SK-N-SH treated with all-trans-retinoic acid at 6 μM for 48 hours (cell line): Measurements from ENCODE around the gene LYPD6B.

Source experiments
- ATAC-seq: fragments of 200-7000 bp; cut with Tn5 transposase; 3 replicates; pipeline ENCODE4 v1.9.1; 2020; ENCODE audit warnings: mild to moderate bottlenecking, moderate library complexity
- ARNTL ChIP-seq: fragments of 450-650 bp; formaldehyde crosslinking; IDR thresholded peaks from 2 replicates; pipeline ENCODE4 v1.5.0; 2020; ENCODE audit warnings: low read depth, mild to moderate bottlenecking, moderate library complexity, borderline replicate concordance
- BACH2 ChIP-seq: fragments of 250-450 bp; sonication (Bioruptor Pico); IDR thresholded peaks from 2 replicates; pipeline ENCODE4 v1.9.0; 2021; ENCODE audit warnings: mild to moderate bottlenecking, borderline replicate concordance
- ESRRG ChIP-seq: fragments of 250-450 bp; sonication (Bioruptor Pico); IDR thresholded peaks from 2 replicates; pipeline ENCODE4 v1.6.1; 2021; ENCODE audit warnings: mild to moderate bottlenecking
- GLIS3 ChIP-seq: fragments of 250-450 bp; sonication (Bioruptor Pico); IDR thresholded peaks from 2 replicates; pipeline ENCODE4 v1.5.0; 2020; ENCODE audit warnings: mild to moderate bottlenecking, moderate library complexity
- ISL1 ChIP-seq: fragments of 250-450 bp; sonication (Bioruptor Pico); IDR thresholded peaks from 2 replicates; pipeline ENCODE4 v2.1.2; 2022; ENCODE audit warnings: mild to moderate bottlenecking, moderate library complexity
- OSR1 ChIP-seq: fragments of 250-450 bp; sonication (Bioruptor Pico); IDR thresholded peaks from 2 replicates; pipeline ENCODE4 v1.8.0; 2022; ENCODE audit warnings: moderate library complexity, mild to moderate bottlenecking, inconsistent platforms
- PATZ1 ChIP-seq: fragments of 250-450 bp; sonication (Bioruptor Pico); IDR thresholded peaks from 2 replicates; pipeline ENCODE4 v1.8.0; 2020; ENCODE audit warnings: mild to moderate bottlenecking, moderate library complexity, borderline replicate concordance
- PPARA ChIP-seq: fragments of 250-450 bp; sonication (Bioruptor Pico); IDR thresholded peaks from 2 replicates; pipeline ENCODE4 v1.5.0; 2020; ENCODE audit warnings: mild to moderate bottlenecking, borderline replicate concordance
- RARB ChIP-seq: fragments of 250-450 bp; sonication (Bioruptor Pico); IDR thresholded peaks from 2 replicates; pipeline ENCODE4 v1.8.0; 2021; ENCODE audit warnings: mild to moderate bottlenecking, moderate library complexity
- SNAI2 ChIP-seq: fragments of 250-450 bp; sonication (Bioruptor Pico); IDR thresholded peaks from 2 replicates; pipeline ENCODE4 v1.5.0; 2020; ENCODE audit warnings: mild to moderate bottlenecking, moderate library complexity
- TCF4 ChIP-seq: fragments of 250-450 bp; sonication (Bioruptor Pico); IDR thresholded peaks from 2 replicates; pipeline ENCODE4 v1.8.0; 2021; ENCODE audit warnings: mild to moderate bottlenecking, moderate library complexity, borderline replicate concordance
- TOX ChIP-seq: fragments of 250-450 bp; sonication (Bioruptor Pico); IDR thresholded peaks from 2 replicates; pipeline ENCODE4 v1.8.0; 2021; ENCODE audit warnings: mild to moderate bottlenecking, moderate library complexity, borderline replicate concordance
- TSHZ2 ChIP-seq: fragments of 250-450 bp; sonication (Bioruptor Pico); IDR thresholded peaks from 2 replicates; pipeline ENCODE4 v1.5.0; 2020; ENCODE audit warnings: mild to moderate bottlenecking, moderate library complexity
- ZC3H10 ChIP-seq: fragments of 250-450 bp; sonication (Bioruptor Pico); IDR thresholded peaks from 2 replicates; pipeline ENCODE4 v1.5.1; 2021; ENCODE audit warnings: mild to moderate bottlenecking, moderate library complexity
- ZFP3 ChIP-seq: fragments of 250-450 bp; sonication (Bioruptor Pico); IDR thresholded peaks from 2 replicates; pipeline ENCODE4 v1.5.0; 2020; ENCODE audit warnings: mild to moderate bottlenecking, moderate library complexity
- ZFP30 ChIP-seq: fragments of 450-650 bp; formaldehyde crosslinking; IDR thresholded peaks from 2 replicates; pipeline ENCODE4 v1.5.0; 2022; ENCODE audit warnings: mild to moderate bottlenecking, moderate library complexity
- ZNF565 ChIP-seq: fragments of 450-650 bp; formaldehyde crosslinking; conservative IDR thresholded peaks from 2 replicates; pipeline ENCODE4 v1.5.0; 2020; ENCODE audit warnings: low read depth, mild to moderate bottlenecking, moderate library complexity
- ZNF70 ChIP-seq: fragments of 450-650 bp; formaldehyde crosslinking; IDR thresholded peaks from 2 replicates; pipeline ENCODE4 v1.5.0; 2020; ENCODE audit warnings: mild to moderate bottlenecking, moderate library complexity
- ZNF8 ChIP-seq: fragments of 450-650 bp; formaldehyde crosslinking; IDR thresholded peaks from 2 replicates; pipeline ENCODE4 v1.5.0; 2020; ENCODE audit warnings: mild to moderate bottlenecking, moderate library complexity
- TF ChIP-seq, protein P1 (sequence below): fragments of 250-450 bp; sonication (Bioruptor Pico); IDR thresholded peaks from 2 replicates; pipeline ENCODE4 v1.8.0; 2021; ENCODE audit warnings: low read depth, mild to moderate bottlenecking, moderate library complexity, borderline replicate concordance
- TF ChIP-seq, protein P2 (sequence below): fragments of 250-450 bp; sonication (Bioruptor Pico); IDR thresholded peaks from 2 replicates; pipeline ENCODE4 v1.5.1; 2020; ENCODE audit warnings: low read depth, mild to moderate bottlenecking, moderate library complexity
- TF ChIP-seq, protein P3 (sequence below): fragments of 250-450 bp; sonication (Bioruptor Pico); IDR thresholded peaks from 2 replicates; pipeline ENCODE4 v1.5.1; 2021; ENCODE audit warnings: mild to moderate bottlenecking, moderate library complexity

The LYPD6B gene

DNA sequence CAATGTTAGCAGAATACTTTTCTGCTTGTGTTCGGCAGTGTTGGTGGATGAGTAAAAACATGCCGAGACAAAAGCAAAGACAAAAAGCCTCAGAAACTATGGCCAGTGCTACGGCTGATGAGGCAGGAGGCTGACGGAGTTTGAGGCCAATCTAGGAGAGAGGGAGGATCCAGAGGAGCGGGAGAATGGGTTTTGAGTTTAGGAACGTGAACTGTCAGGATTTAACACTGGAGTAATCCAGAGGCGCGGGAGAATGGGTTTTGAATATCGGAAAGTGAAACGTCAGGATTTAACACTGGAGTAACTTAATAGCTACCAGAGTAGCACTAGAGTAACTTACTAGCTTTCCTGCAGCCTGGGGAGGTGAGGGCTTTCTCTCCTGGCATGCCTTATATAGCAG lies 37.4 kb downstream of the LYPD6B start:
- TF ChIP-seq RARB (CRISPR knock-in tag) (no peak), OSR1 (no peak), TOX (no peak), PPARA (CRISPR knock-in tag) (no peak), ZC3H10 (no peak)
- ATAC-seq, result peak; percentile 38; the same call in 2 of the 3 replicates

DNA sequence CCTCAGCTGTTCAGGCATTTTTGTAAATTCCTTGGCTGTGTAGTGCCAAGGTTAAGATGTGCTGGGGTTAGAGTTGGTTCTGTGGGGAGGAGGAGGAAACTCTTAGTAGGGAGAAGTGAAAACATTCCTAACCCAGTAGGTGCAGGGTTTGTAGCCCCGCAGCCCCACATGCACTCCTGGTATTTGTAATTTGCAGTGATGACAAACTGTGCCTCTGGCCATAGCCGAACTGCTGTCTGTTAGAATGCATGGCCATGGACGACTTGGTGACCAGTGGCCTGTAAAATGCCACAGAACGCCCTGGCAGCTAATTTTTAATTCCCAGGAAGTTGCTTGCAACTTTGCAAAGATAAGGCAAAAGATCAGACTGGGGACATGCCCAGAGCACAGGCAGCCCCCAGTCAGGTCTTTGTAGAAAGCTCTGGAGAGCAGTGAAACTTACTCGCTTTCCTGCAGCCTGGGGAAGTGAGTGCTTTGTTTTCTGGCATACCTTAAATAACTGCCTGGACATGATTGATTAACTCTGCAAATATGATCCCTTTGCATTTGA lies 38.4 kb downstream of the LYPD6B start:
- ATAC-seq, result peak; percentile 83
- TF ChIP-seq, protein P1, sequence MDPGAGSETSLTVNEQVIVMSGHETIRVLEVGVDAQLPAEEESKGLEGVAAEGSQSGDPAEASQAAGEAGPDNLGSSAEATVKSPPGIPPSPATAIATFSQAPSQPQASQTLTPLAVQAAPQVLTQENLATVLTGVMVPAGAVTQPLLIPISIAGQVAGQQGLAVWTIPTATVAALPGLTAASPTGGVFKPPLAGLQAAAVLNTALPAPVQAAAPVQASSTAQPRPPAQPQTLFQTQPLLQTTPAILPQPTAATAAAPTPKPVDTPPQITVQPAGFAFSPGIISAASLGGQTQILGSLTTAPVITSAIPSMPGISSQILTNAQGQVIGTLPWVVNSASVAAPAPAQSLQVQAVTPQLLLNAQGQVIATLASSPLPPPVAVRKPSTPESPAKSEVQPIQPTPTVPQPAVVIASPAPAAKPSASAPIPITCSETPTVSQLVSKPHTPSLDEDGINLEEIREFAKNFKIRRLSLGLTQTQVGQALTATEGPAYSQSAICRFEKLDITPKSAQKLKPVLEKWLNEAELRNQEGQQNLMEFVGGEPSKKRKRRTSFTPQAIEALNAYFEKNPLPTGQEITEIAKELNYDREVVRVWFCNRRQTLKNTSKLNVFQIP (CRISPR knock-in tag), result no peak
- TF ChIP-seq ESRRG (no peak), ZNF565 (CRISPR knock-in tag) (no peak), SNAI2 (CRISPR knock-in tag) (no peak)
- TF ChIP-seq, all 23 proteins: peak for 0

DNA sequence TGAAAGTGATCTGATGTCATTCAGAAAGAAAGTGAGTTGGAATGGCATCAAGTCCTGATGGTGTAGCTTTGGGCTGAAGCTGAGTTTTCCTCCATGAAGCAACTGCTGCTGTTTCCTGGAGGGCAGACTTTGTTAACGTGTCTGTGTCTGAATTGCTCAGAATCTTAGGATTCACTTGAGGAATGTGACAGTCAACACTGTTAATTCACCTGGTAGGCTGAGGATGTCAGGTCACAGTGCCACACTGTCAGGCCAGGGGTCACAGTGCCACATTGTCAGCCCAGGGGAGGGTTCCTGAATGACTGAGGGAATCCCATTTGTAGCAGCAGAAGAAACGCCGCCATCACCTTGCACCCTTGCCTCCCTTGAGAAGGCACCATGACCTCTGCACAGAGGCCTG lies 39.4 kb downstream of the LYPD6B start:
- no peak for ATAC-seq
- TF ChIP-seq PPARA (CRISPR knock-in tag), result no peak
- no peak for TF ChIP-seq TOX
- TF ChIP-seq SNAI2 (CRISPR knock-in tag), result no peak
- no peak for TF ChIP-seq ZFP30 (CRISPR knock-in tag)
- TF ChIP-seq, protein P2, sequence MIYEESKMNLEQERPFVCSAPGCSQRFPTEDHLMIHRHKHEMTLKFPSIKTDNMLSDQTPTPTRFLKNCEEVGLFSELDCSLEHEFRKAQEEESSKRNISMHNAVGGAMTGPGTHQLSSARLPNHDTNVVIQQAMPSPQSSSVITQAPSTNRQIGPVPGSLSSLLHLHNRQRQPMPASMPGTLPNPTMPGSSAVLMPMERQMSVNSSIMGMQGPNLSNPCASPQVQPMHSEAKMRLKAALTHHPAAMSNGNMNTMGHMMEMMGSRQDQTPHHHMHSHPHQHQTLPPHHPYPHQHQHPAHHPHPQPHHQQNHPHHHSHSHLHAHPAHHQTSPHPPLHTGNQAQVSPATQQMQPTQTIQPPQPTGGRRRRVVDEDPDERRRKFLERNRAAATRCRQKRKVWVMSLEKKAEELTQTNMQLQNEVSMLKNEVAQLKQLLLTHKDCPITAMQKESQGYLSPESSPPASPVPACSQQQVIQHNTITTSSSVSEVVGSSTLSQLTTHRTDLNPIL (CRISPR knock-in tag), result no peak
- no peak for TF ChIP-seq ZNF565 (CRISPR knock-in tag)
- TF ChIP-seq BACH2 (CRISPR knock-in tag), result no peak
- TF ChIP-seq PATZ1 (CRISPR knock-in tag), result no peak
- TF ChIP-seq RARB (CRISPR knock-in tag), result no peak
- TF ChIP-seq, protein P3, sequence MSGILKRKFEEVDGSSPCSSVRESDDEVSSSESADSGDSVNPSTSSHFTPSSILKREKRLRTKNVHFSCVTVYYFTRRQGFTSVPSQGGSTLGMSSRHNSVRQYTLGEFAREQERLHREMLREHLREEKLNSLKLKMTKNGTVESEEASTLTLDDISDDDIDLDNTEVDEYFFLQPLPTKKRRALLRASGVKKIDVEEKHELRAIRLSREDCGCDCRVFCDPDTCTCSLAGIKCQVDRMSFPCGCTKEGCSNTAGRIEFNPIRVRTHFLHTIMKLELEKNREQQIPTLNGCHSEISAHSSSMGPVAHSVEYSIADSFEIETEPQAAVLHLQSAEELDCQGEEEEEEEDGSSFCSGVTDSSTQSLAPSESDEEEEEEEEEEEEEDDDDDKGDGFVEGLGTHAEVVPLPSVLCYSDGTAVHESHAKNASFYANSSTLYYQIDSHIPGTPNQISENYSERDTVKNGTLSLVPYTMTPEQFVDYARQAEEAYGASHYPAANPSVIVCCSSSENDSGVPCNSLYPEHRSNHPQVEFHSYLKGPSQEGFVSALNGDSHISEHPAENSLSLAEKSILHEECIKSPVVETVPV (CRISPR knock-in tag), result no peak
- TF ChIP-seq ZNF8 (CRISPR knock-in tag), result no peak
- no peak for TF ChIP-seq ARNTL (CRISPR knock-in tag)

DNA sequence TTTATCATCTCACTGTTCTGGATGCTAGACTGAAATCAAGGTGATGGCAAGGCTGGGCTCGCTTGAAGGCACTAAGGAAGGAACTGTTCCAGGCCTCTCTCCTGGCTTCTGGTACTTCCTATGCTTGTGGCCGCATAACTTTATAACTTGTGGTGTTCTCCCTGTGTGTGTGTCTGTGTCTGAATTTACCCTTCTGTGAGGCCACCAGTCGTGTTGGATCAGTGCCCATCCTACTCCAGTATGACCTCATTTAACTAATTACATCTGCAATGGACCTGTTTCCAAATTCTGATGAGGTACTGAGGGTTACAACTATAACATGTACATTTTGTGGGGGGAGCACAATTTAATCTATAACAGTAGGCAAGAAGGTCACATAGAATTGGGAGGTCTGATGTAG lies 41.6 kb downstream of the LYPD6B start:
- no peak for ATAC-seq
- TF ChIP-seq TCF4 (CRISPR knock-in tag) (no peak), TOX (no peak), GLIS3 (CRISPR knock-in tag) (no peak), ISL1 (no peak), BACH2 (CRISPR knock-in tag) (no peak), ESRRG (no peak), ZC3H10 (no peak), ZFP3 (CRISPR knock-in tag) (no peak), ZNF70 (no peak), PPARA (CRISPR knock-in tag) (no peak), ARNTL (CRISPR knock-in tag) (no peak), OSR1 (no peak), RARB (CRISPR knock-in tag) (no peak), TSHZ2 (CRISPR knock-in tag) (no peak), ZNF8 (CRISPR knock-in tag) (no peak), ZFP30 (CRISPR knock-in tag) (no peak)
- TF ChIP-seq, protein P2 (CRISPR knock-in tag), result no peak
- TF ChIP-seq, protein P3 (CRISPR knock-in tag), result no peak
